Breast epithelium (tissue), 4 donors: ENCODE data around the gene PRTN3. TPM values are rescaled to one million over a fixed set of nuclear protein-coding genes. Genes with fewer than 3 reads are reported as not detected.

Experiments
- DNase-seq, 2 donors: peaks; one replicate each; pipeline ENCODE4 v3.0.0-alpha.2; 2019; ENCODE audit warnings: low spot score in 2 of 2
- H3K27ac ChIP-seq, 2 donors: fragments of 200-600 bp; sonication (generic) in 1 of 2; one replicate each; pipeline ENCODE4 v1.5.1; 2016 to 2019; ENCODE audit warnings: mild to moderate bottlenecking in 1 of 2
- H3K27me3 ChIP-seq, 2 donors: fragments of 200-600 bp; sonication (generic) in 1 of 2; one replicate each; pipeline versions ENCODE4 v1.5.1 to v1.6.0; 2017 to 2019; ENCODE audit warnings: control low read depth in 1 of 2, mild to moderate bottlenecking in 1 of 2
- H3K36me3 ChIP-seq: fragments of 200-600 bp; one replicate; pipeline ENCODE4 v1.5.1; 2019
- H3K4me1 ChIP-seq, 2 donors: fragments of 200-600 bp; sonication (generic); one replicate each; pipeline ENCODE4 v1.5.1; 2016 to 2019; ENCODE audit warnings: control low read depth in 1 of 2
- H3K4me3 ChIP-seq, 3 donors: fragments of 200-600 bp; sonication (generic); 1 replicate in 2 of 3; 2 replicates in 1 of 3; pipeline ENCODE4 v1.5.1; 2016 to 2019; ENCODE audit warnings: mild to moderate bottlenecking in 3 of 3, moderate library complexity in 2 of 3
- H3K9me3 ChIP-seq, 2 donors: fragments of 200-600 bp; sonication (generic) in 1 of 2; one replicate each; pipeline ENCODE4 v1.5.1; 2016 to 2019; ENCODE audit warnings: control low read depth in 1 of 2
- CTCF ChIP-seq, 3 donors: fragments of 450-650 bp; IDR thresholded peaks; one replicate each; pipeline ENCODE4 v1.5.1; 2016 to 2017; ENCODE audit warnings: antibody characterized with exemption in 3 of 3, mild to moderate bottlenecking in 3 of 3, moderate library complexity in 3 of 3
- POLR2A ChIP-seq: fragments of 450-650 bp; IDR thresholded peaks from one replicate; pipeline ENCODE4 v1.6.1; 2016; ENCODE audit warnings: antibody characterized with exemption, mild to moderate bottlenecking, moderate library complexity
- POLR2AphosphoS5 ChIP-seq, 3 donors: sonication (generic); formaldehyde crosslinking; IDR thresholded peaks; one replicate each; pipeline ENCODE4 v1.6.1; 2017; ENCODE audit warnings: antibody characterized with exemption in 3 of 3
- intact Hi-C: fragments of 100-400 bp; cut with DNase I; formaldehyde crosslinking; loops from one replicate; pipeline ENCODE4 v1.15.1; 2023; ENCODE audit warnings: low total_unique reads
- total RNA-seq, 3 donors: library from RNA; depleted of rRNA; stranded (reverse); fragments of >200 nt; gene quantifications; one replicate each; pipeline ENCODE4 v1.1.0, GENCODE V29; 2016

PRTN3 gene
- total RNA-seq, 3 donors from 2014 or later, result 0.44 to 1.1 TPM; not detected in 1

- Histone ChIP-seq H3K4me3 (no peak overlapping the region), H3K4me1 (no peaks in the 10 kb centered on the region), H3K27me3 (no peaks in the 10 kb centered on the region), H3K9me3 (no peaks in the 10 kb centered on the region), H3K27ac (peak overlapping the region; percentile 87 to 93), H3K36me3 (no peaks in the 10 kb centered on the region)
- DNase-seq, result no peak
- intact Hi-C loops, result no loop called here
- no peak for TF ChIP-seq POLR2A
- TF ChIP-seq CTCF (IDR thresholded peaks at IDR 0.05), result no peak
- TF ChIP-seq POLR2AphosphoS5 (IDR thresholded peaks at IDR 0.05), result peak; percentile 30 to 32 (median 31)
Measured at GRCh38 chr19:869245-870177, 28.7 kb downstream of the PRTN3 start.

GRCh38 chr19:870314-870713 is 29.5 kb downstream of the PRTN3 start:
- H3K36me3 ChIP-seq, result no peaks in the 10 kb centered on the region
- TF ChIP-seq CTCF (IDR thresholded peaks at IDR 0.05), result no peak
- TF ChIP-seq POLR2A, result no peak
- no peak for TF ChIP-seq POLR2AphosphoS5 (IDR thresholded peaks at IDR 0.05)
- no peak overlapping the region for H3K4me3 ChIP-seq
- no peaks in the 10 kb centered on the region for H3K9me3 ChIP-seq
- no peak for DNase-seq
- peak overlapping the region; percentile 87 to 93 for H3K27ac ChIP-seq
- intact Hi-C loops, result no loop called here
- no peaks in the 10 kb centered on the region for H3K4me1 ChIP-seq
- no peaks in the 10 kb centered on the region for H3K27me3 ChIP-seq

- H3K36me3 ChIP-seq, result no peaks in the 10 kb centered on the region
- H3K4me1 ChIP-seq, result no peaks in the 10 kb centered on the region
- intact Hi-C loops, result no loop called here
- no peak overlapping the region for H3K4me3 ChIP-seq
- no peaks in the 10 kb centered on the region for H3K27me3 ChIP-seq
- H3K9me3 ChIP-seq, result no peaks in the 10 kb centered on the region
- DNase-seq, result no peak
- H3K27ac ChIP-seq, result peak overlapping the region in 1 of 2 donors; percentile 19
- TF ChIP-seq POLR2AphosphoS5 (IDR thresholded peaks at IDR 0.05) (no peak), POLR2A (no peak), CTCF (IDR thresholded peaks at IDR 0.05) (no peak)
Measured at GRCh38 chr19:870963-871401, 30.2 kb downstream of the PRTN3 start.

GRCh38 chr19:871446-872265 is 30.9 kb downstream of the PRTN3 start:
- H3K36me3 ChIP-seq, result no peaks in the 10 kb centered on the region
- intact Hi-C loops, result no loop called here
- peak overlapping the region; percentile 4 to 74 for H3K27ac ChIP-seq
- no peaks in the 10 kb centered on the region for H3K4me1 ChIP-seq
- no peak for TF ChIP-seq POLR2AphosphoS5 (IDR thresholded peaks at IDR 0.05)
- TF ChIP-seq CTCF (IDR thresholded peaks at IDR 0.05), result no peak
- TF ChIP-seq POLR2A, result no peak
- H3K4me3 ChIP-seq, result no peak overlapping the region
- no peak for DNase-seq
- H3K9me3 ChIP-seq, result no peaks in the 10 kb centered on the region
- H3K27me3 ChIP-seq, result no peaks in the 10 kb centered on the region
